HCT116 (cell line): ENCODE data around the gene ADAMTS4. TPM values are rescaled to one million over a fixed set of nuclear protein-coding genes. Genes with fewer than 3 reads are reported as not detected.
A peak's percentile ranks its signal among the peaks of the same experiment; 100 is the strongest.

ENCODE experiments used
- ATAC-seq: fragments of 200-7000 bp; cut with Tn5 transposase; 2 replicates; pipeline ENCODE4 v1.9.1; 2020; ENCODE audit warnings: mild to moderate bottlenecking, moderate library complexity
- BruUV-seq: library from RNA; stranded (reverse); fragments of 400-500 nt; replicated peaks from 2 replicates; lab custom pipeline; 2021; lab: Mats Ljungman, UMichigan
- CTCF ChIA-PET: fragments of 300-600 bp; sonication (Branson Sonifier 250); formaldehyde crosslinking; loops from one replicate; lab custom pipeline; 2021; ENCODE audit warnings: antibody characterized with exemption; lab: Charles Lee
- POLR2A ChIA-PET: fragments of 300-600, 350-600 bp; sonication (Branson Sonifier 250); formaldehyde crosslinking; loops from one replicate; lab custom pipeline; 2021; ENCODE audit warnings: antibody characterized with exemption; lab: Charles Lee
- RAD21 ChIA-PET, 2 experiments: fragments of 300-600 bp; sonication (Branson Sonifier 250); formaldehyde crosslinking; loops; one replicate each; lab custom pipeline; 2023; ENCODE audit warnings: low total read pairs in 2 of 2; ENCODE audit not compliant: uncharacterized antibody in 2 of 2, unreplicated experiment in 2 of 2, low non-redundant PET in 1 of 2; lab: Charles Lee
- DNase-seq: peaks from one replicate; pipeline ENCODE4 v3.0.0-alpha.2; 2010; ENCODE audit warnings: low read depth, low spot score
- H2AFZ ChIP-seq: fragments of 200-600 bp; shearing (Covaris generic), sonication (generic); 2 replicates; pipeline ENCODE4 v1.6.1; 2017; ENCODE audit warnings: low read depth, mixed run types, mixed read lengths, antibody characterized with exemption, low read length; ENCODE audit not compliant: poor library complexity, severe bottlenecking
- H3K27ac ChIP-seq: 2 replicates; pipeline ENCODE4 v1.5.1; 2012; ENCODE audit warnings: low read depth, low read length
- H3K27me3 ChIP-seq: fragments of 200-600 bp; sonication (generic); 2 replicates; pipeline ENCODE4 v1.6.1; 2016; ENCODE audit warnings: mixed run types, low read length, mixed read lengths; ENCODE audit not compliant: insufficient read depth
- H3K36me3 ChIP-seq, 2 experiments: fragments of 200-500 bp in 1 of 2; fragments of 200-600 bp in 1 of 2; sonication (Bioruptor generic) in 1 of 2; sonication (generic) in 1 of 2; 2 replicates each; pipeline versions ENCODE4 v1.5.1 to v1.6.1; 2014 to 2016; ENCODE audit warnings: low read length in 2 of 2, inconsistent platforms in 1 of 2, mixed read lengths in 1 of 2, mixed run types in 1 of 2; ENCODE audit not compliant: insufficient read depth in 2 of 2, control insufficient read depth in 1 of 2
- H3K4me1 ChIP-seq, 2 experiments: fragments of 200-600 bp in 1 of 2; sonication (generic) in 1 of 2; 2 replicates each; pipeline versions ENCODE4 v1.5.1 to v1.6.1; 2012 to 2017; ENCODE audit warnings: low read length in 2 of 2, inconsistent platforms in 1 of 2, mild to moderate bottlenecking in 1 of 2, mixed read lengths in 1 of 2, mixed run types in 1 of 2, moderate library complexity in 1 of 2; ENCODE audit not compliant: insufficient read depth in 2 of 2, control insufficient read depth in 1 of 2
- H3K4me2 ChIP-seq: fragments of 200-600 bp; sonication (generic); 2 replicates; pipeline ENCODE4 v1.6.1; 2017; ENCODE audit warnings: mixed run types, low read length, mixed read lengths
- H3K4me3 ChIP-seq, 2 experiments: fragments of 200-600 bp in 1 of 2; sonication (generic) in 1 of 2; replicated peaks in 1 of 2; 2 replicates each; pipeline ENCODE4 v1.5.1; 2011 to 2016; ENCODE audit warnings: low read length in 2 of 2, control low read depth in 1 of 2, low read depth in 1 of 2, mild to moderate bottlenecking in 1 of 2, mixed read lengths in 1 of 2, mixed run types in 1 of 2
- H3K79me2 ChIP-seq: fragments of 200-600 bp; sonication (generic); 2 replicates; pipeline ENCODE4 v1.6.1; 2017; ENCODE audit warnings: mild to moderate bottlenecking, mixed run types, low read length, moderate library complexity, mixed read lengths; ENCODE audit not compliant: insufficient read depth
- H3K9ac ChIP-seq: fragments of 200-600 bp; sonication (generic); 2 replicates; pipeline ENCODE4 v1.6.1; 2016; ENCODE audit warnings: low read length, mixed read lengths
- H3K9me2 ChIP-seq: fragments of 200-600 bp; sonication (generic), shearing (Covaris generic); 2 replicates; pipeline ENCODE4 v1.6.1; 2017; ENCODE audit warnings: mixed run types, mild to moderate bottlenecking, moderate library complexity; ENCODE audit not compliant: insufficient read depth
- H3K9me3 ChIP-seq, 2 experiments: fragments of 200-500 bp in 1 of 2; fragments of 200-600 bp in 1 of 2; sonication (Bioruptor generic) in 1 of 2; sonication (generic) in 1 of 2; 2 replicates each; pipeline ENCODE4 v1.6.1; 2014 to 2017; ENCODE audit warnings: low read length in 2 of 2, mixed read lengths in 2 of 2, inconsistent platforms in 1 of 2, low read depth in 1 of 2, mild to moderate bottlenecking in 1 of 2, mixed run types in 1 of 2, moderate library complexity in 1 of 2; ENCODE audit not compliant: control insufficient read depth in 1 of 2, insufficient read depth in 1 of 2
- H4K20me1 ChIP-seq: fragments of 200-600 bp; sonication (generic), shearing (Covaris generic); 2 replicates; pipeline ENCODE4 v1.6.1; 2017; ENCODE audit warnings: mixed run types, mild to moderate bottlenecking, moderate library complexity; ENCODE audit not compliant: insufficient read depth
- ATF3 ChIP-seq: IDR thresholded peaks from 2 replicates; pipeline ENCODE4 v1.6.1; 2012
- EGR1 ChIP-seq: IDR thresholded peaks from 2 replicates; pipeline ENCODE4 v1.6.1; 2012; ENCODE audit warnings: low read depth
- JUND ChIP-seq: IDR thresholded peaks from 2 replicates; pipeline ENCODE4 v1.6.1; 2012
- RAD21 ChIP-seq: IDR thresholded peaks from 2 replicates; pipeline ENCODE4 v1.6.1; 2012; ENCODE audit warnings: low read depth, mild to moderate bottlenecking
- SP1 ChIP-seq: IDR thresholded peaks from 2 replicates; pipeline ENCODE4 v1.6.1; 2012; ENCODE audit warnings: low read depth
- SRF ChIP-seq: IDR thresholded peaks from 2 replicates; pipeline ENCODE4 v1.6.1; 2012; ENCODE audit warnings: low read depth
- TCF7L2 ChIP-seq: IDR thresholded peaks from 2 replicates; pipeline ENCODE4 v1.7.0; 2011; ENCODE audit warnings: borderline replicate concordance, inconsistent platforms; ENCODE audit not compliant: insufficient read depth, insufficient read length; ENCODE audit errors: extremely low read depth
- YY1 ChIP-seq: IDR thresholded peaks from 2 replicates; pipeline ENCODE4 v1.6.1; 2011; ENCODE audit warnings: low read length, low read depth, moderate library complexity, mild to moderate bottlenecking; ENCODE audit not compliant: insufficient replicate concordance; ENCODE audit errors: extremely low read depth
- intact Hi-C: fragments of 100-400 bp; cut with micrococcal nuclease; formaldehyde crosslinking; loops from 2 replicates; pipeline ENCODE4 v1.10.0; 2022
- total RNA-seq: library from RNA; stranded (reverse); gene quantifications from one replicate; pipeline ENCODE4 v1.2.1, GENCODE V29; 2021; ENCODE audit not compliant: unreplicated experiment
- TF ChIP-seq, protein P1 (sequence below), 3 experiments: fragments of 200-600 bp in 1 of 3; sonication (generic) in 1 of 3; IDR thresholded peaks in 2 of 3; conservative IDR thresholded peaks in 1 of 3; 2 replicates each; pipeline ENCODE4 v1.5.1; 2012 to 2017; ENCODE audit warnings: low read depth in 2 of 3, low read length in 2 of 3, antibody characterized with exemption in 1 of 3, borderline replicate concordance in 1 of 3, control low read depth in 1 of 3, mild to moderate bottlenecking in 1 of 3, mixed read lengths in 1 of 3, mixed run types in 1 of 3, moderate library complexity in 1 of 3; ENCODE audit not compliant: insufficient read depth in 1 of 3

The ADAMTS4 gene
- total RNA-seq, 1 experiment from 2014 or later = not detected

GRCh38 chr1:161140755-161141400, 58.0 kb downstream of the ADAMTS4 start (continued):
- TF ChIP-seq TCF7L2 (no peak), YY1 (no peak), SRF (no peak), RAD21 (no peak), EGR1 (no peak), SP1 (no peak), JUND (no peak), ATF3 (no peak)

DNA sequence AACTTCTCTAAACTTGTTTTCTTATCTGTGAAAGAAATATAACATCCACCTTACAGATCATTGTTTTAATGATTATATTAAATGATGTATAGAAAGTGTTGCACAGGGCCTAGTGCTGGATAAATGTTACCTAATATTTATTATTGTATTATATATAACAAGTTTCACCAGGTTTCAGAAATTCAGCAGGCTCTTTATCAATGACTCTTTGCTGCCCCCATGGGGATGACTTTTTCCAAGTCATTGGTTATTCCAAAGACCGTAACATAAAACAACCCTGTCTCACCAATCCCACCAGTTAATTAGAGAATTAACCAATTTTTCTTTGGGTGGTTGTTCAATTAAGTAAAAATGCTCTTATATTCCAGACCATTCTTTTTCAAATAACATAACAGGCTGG, 59.1 kb downstream of the ADAMTS4 start:
- intact Hi-C loops = loop anchor here (1.0 to 10.0 kb wide), 4 partner anchors 142 to 462 kb away; no protein-coding TSS in a partner anchor
- Histone ChIP-seq H3K4me3 (no peak overlapping the region), H4K20me1 (no peaks in the 10 kb centered on the region), H3K9me2 (no peaks in the 10 kb centered on the region), H3K9ac (no peak overlapping the region), H3K27me3 (no peaks in the 10 kb centered on the region), H3K4me1 (no peaks in the 10 kb centered on the region), H3K79me2 (no peaks in the 10 kb centered on the region; the same call in 1 of the 2 replicates), H3K9me3 (no peaks in the 10 kb centered on the region), H3K27ac (no peak overlapping the region), H2AFZ (no peak overlapping the region), H3K36me3 (no peaks in the 10 kb centered on the region), H3K4me2 (no peak overlapping the region)
- CTCF ChIA-PET = interaction anchor here (0.6 to 0.9 kb wide), 2 partner anchors 35 to 68 kb away, joined by 3 read pairs; no protein-coding TSS in a partner anchor
- TF ChIP-seq, protein P1, sequence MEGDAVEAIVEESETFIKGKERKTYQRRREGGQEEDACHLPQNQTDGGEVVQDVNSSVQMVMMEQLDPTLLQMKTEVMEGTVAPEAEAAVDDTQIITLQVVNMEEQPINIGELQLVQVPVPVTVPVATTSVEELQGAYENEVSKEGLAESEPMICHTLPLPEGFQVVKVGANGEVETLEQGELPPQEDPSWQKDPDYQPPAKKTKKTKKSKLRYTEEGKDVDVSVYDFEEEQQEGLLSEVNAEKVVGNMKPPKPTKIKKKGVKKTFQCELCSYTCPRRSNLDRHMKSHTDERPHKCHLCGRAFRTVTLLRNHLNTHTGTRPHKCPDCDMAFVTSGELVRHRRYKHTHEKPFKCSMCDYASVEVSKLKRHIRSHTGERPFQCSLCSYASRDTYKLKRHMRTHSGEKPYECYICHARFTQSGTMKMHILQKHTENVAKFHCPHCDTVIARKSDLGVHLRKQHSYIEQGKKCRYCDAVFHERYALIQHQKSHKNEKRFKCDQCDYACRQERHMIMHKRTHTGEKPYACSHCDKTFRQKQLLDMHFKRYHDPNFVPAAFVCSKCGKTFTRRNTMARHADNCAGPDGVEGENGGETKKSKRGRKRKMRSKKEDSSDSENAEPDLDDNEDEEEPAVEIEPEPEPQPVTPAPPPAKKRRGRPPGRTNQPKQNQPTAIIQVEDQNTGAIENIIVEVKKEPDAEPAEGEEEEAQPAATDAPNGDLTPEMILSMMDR (IDR thresholded peaks at IDR 0.05 in 2 of 3, conservative IDR thresholded peaks at IDR 0.05 in 1 of 3; ENCODE audit: borderline replicate concordance in 1 of 3, insufficient read depth in 1 of 3, low read depth in 2 of 3, low read length in 2 of 3) = peak; percentile 52 to 81 (median 52)
- TF ChIP-seq TCF7L2 (no peak), RAD21 (peak; percentile 82)
- DNase-seq = no peak
- RAD21 ChIA-PET = interaction anchor here in 1 of 2 experiments (0.5 kb wide), 1 partner anchor 107 kb away, joined by 5 read pairs; no protein-coding TSS in a partner anchor
- POLR2A ChIA-PET = no interaction called here
- no TSS peak for BruUV-seq
- peak; percentile 76 for ATAC-seq
